Kidney capillary endothelial cell (primary cell): Measurements from ENCODE around the gene SIK3.
A peak's percentile ranks its signal among the peaks of the same experiment; 100 is the strongest.

ENCODE experiments used
- DNase-seq: peaks from one replicate; pipeline ENCODE4 v3.0.0-alpha.2; 2018; ENCODE audit warnings: low spot score

Gene SIK3

GRCh38 chr11:116862951-116863350 lies 235.3 kb downstream of the SIK3 start:
- DNase-seq: no peak

GRCh38 chr11:116862185-116862584 lies 236.0 kb downstream of the SIK3 start:
- DNase-seq: no peak

- peak; percentile 90 for DNase-seq
Observed at GRCh38 chr11:116861539-116861938, 236.7 kb downstream of the SIK3 start.

- no peak for DNase-seq
Observed at GRCh38 chr11:116860303-116860702, 237.9 kb downstream of the SIK3 start.

GRCh38 chr11:116859175-116859574 lies 239.1 kb downstream of the SIK3 start:
- no peak for DNase-seq

GRCh38 chr11:116857936-116858335 lies 240.3 kb downstream of the SIK3 start:
- no peak for DNase-seq

GRCh38 chr11:116857316-116857715 lies 240.9 kb downstream of the SIK3 start:
- no peak for DNase-seq

- DNase-seq: no peak
Observed at GRCh38 chr11:116856423-116856822, 241.8 kb downstream of the SIK3 start.

- DNase-seq: no peak
Observed at GRCh38 chr11:116855413-116855812, 242.8 kb downstream of the SIK3 start.

- peak; percentile 66 for DNase-seq
Observed at GRCh38 chr11:116853461-116854073, 244.7 kb downstream of the SIK3 start.

- DNase-seq: no peak
Observed at GRCh38 chr11:116852261-116853031, 245.8 kb downstream of the SIK3 start.

- no peak for DNase-seq
Observed at GRCh38 chr11:116851626-116852025, 246.6 kb downstream of the SIK3 start.

GRCh38 chr11:116849486-116849885 lies 248.7 kb downstream of the SIK3 start:
- no peak for DNase-seq

- no peak for DNase-seq
Observed at GRCh38 chr11:116849060-116849459, 249.2 kb downstream of the SIK3 start.

- DNase-seq: no peak
Observed at GRCh38 chr11:116847612-116848011, 250.6 kb downstream of the SIK3 start.

GRCh38 chr11:116844722-116845121 lies 253.5 kb downstream of the SIK3 start:
- no peak for DNase-seq

GRCh38 chr11:116843661-116844060 lies 254.6 kb downstream of the SIK3 start:
- no peak for DNase-seq

GRCh38 chr11:116842909-116843308 lies 255.3 kb downstream of the SIK3 start:
- DNase-seq: no peak

- no peak for DNase-seq
Observed at GRCh38 chr11:116842117-116842516, 256.1 kb downstream of the SIK3 start.

GRCh38 chr11:116840746-116841296 lies 257.4 kb downstream of the SIK3 start:
- no peak for DNase-seq

GRCh38 chr11:116840224-116840745 lies 257.9 kb downstream of the SIK3 start:
- no peak for DNase-seq

GRCh38 chr11:116838321-116839084 lies 259.7 kb downstream of the SIK3 start:
- no peak for DNase-seq
